ENCODE results near the gene CDH22.

DNA sequence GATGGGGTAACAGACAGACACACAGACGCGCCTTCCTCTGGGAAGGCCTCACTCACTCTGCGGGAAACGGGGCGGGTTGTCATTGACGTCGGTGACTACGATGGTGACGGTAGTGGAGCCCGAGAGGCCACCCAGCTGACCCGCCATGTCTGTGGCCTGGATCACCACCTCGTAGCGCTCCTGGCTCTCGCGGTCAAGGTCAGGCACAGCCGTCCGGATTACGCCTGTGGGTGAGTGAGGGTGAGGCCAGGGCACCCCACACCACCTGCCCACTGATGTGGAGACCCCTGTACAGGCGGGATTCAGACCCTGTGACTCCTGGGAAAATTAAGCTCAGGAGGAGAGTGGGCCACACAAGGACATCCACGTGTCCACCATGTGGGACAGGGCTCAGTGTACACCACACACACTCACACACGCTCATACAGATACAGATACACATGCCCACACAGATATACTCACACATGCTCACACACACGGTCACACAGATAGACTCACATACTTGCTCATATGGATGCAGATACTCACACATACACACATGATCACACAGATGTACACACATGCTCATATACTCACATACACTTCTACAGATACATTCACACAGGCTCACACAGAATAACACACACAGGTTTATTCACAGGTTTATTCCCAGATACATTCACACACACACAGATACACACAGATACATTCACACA, 91.4 kb downstream of the CDH22 start:
- TF ChIP-seq EZH2 (IDR thresholded peaks at IDR 0.05; ENCODE audit: borderline replicate concordance, control insufficient read depth, low read depth, low read length): no peak
- TF ChIP-seq RBBP5 (conservative IDR thresholded peaks at IDR 0.05): no peak
- TF ChIP-seq MTA3 (IDR thresholded peaks at IDR 0.05; ENCODE audit: borderline replicate concordance, low read length): no peak
- TF ChIP-seq, protein P1, sequence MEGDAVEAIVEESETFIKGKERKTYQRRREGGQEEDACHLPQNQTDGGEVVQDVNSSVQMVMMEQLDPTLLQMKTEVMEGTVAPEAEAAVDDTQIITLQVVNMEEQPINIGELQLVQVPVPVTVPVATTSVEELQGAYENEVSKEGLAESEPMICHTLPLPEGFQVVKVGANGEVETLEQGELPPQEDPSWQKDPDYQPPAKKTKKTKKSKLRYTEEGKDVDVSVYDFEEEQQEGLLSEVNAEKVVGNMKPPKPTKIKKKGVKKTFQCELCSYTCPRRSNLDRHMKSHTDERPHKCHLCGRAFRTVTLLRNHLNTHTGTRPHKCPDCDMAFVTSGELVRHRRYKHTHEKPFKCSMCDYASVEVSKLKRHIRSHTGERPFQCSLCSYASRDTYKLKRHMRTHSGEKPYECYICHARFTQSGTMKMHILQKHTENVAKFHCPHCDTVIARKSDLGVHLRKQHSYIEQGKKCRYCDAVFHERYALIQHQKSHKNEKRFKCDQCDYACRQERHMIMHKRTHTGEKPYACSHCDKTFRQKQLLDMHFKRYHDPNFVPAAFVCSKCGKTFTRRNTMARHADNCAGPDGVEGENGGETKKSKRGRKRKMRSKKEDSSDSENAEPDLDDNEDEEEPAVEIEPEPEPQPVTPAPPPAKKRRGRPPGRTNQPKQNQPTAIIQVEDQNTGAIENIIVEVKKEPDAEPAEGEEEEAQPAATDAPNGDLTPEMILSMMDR (IDR thresholded peaks at IDR 0.05 in 2 of 3, conservative IDR thresholded peaks at IDR 0.05 in 1 of 3; ENCODE audit: control insufficient read depth in 2 of 3, extremely low read depth in 1 of 3, insufficient read depth in 1 of 3, low read depth in 3 of 3, low read length in 3 of 3): no peak

All from GM12878 (cell line).